ENCODE measurements around the gene AMIGO3. TPM values are rescaled to one million over a fixed set of nuclear protein-coding genes. Genes with fewer than 3 reads are reported as not detected.

Gene AMIGO3
- total and polyA plus RNA-seq, 2 donors from 2014 or later = 0.73 TPM; not detected in 1

DNA sequence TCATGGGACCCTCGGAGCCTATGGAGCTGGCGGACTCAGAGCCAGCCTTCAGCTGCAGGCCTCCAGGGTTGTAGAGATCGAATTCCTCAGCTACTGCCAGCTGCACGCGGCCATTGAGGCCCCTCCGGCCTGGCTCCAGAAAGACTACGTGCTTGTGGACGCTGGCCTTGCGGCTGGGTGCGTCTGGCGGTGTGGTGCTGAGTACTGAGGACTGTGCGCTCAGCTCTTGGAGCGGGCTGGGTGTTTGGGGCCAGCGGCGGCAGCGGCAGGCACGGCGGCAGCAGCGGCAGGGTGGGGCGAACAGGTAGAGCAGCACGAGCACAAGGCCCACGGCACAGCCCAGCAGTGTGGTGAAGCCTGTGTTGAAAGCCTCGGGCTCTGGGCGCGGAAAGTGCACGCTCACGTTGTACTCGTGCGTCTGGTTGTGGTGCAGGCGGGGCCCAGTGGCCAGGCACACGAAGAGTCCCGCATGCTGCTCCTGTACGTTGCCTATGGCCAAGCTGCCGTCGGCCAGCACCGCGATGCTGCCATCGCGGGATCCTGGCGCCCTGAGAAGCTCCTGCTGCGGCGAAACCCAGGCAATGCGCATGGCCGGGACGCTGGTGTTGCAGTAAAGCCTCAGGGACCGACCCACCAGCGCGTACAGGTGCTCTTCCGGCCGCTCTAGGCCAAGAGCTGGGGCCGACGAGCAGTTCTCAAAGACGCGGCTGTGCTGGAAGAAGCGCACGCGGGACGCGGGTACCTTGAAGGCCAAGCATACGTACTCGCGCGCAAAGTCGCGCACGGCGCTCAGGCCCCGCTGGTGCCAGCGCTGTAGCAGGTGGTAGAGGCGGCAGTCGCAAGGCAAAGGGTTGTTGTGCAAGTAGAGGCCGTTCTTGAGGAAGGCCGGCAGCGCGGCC, 1.3 kb downstream of the AMIGO3 start:
- FAIRE-seq = no peak
- Histone ChIP-seq H3K9me3 (ENCODE audit: control insufficient read depth in 2 of 3, insufficient read depth in 1 of 3, low read length in 3 of 3) (no peaks in the 10 kb centered on the region), H3K4me1 (ENCODE audit: control insufficient read depth in 2 of 3, insufficient read depth in 2 of 3, low read depth in 1 of 3, low read length in 3 of 3) (peaks cover 0 to 21% (median 6%) of the 10 kb centered on the region in 3 donors), H3K4me3 (ENCODE audit: low read length in 3 of 3) (no peak overlapping the region), H3K36me3 (ENCODE audit: control insufficient read depth in 2 of 3, insufficient read depth in 3 of 3, low read length in 3 of 3) (peaks cover 0 to 19% (median 4%) of the 10 kb centered on the region in 3 donors), H3K9ac (ENCODE audit: low read length in 3 of 3) (no peak overlapping the region), H3K27ac (ENCODE audit: low read depth in 2 of 2, low read length in 2 of 2) (no peak overlapping the region), H3K27me3 (ENCODE audit: control insufficient read depth, insufficient read depth, low read length) (no peaks in the 10 kb centered on the region)
- peak; percentile 26 to 80 (median 41) for DNase-seq
- intact Hi-C loops (cut with DNase I) = no loop called here
- TF ChIP-seq, protein P1, sequence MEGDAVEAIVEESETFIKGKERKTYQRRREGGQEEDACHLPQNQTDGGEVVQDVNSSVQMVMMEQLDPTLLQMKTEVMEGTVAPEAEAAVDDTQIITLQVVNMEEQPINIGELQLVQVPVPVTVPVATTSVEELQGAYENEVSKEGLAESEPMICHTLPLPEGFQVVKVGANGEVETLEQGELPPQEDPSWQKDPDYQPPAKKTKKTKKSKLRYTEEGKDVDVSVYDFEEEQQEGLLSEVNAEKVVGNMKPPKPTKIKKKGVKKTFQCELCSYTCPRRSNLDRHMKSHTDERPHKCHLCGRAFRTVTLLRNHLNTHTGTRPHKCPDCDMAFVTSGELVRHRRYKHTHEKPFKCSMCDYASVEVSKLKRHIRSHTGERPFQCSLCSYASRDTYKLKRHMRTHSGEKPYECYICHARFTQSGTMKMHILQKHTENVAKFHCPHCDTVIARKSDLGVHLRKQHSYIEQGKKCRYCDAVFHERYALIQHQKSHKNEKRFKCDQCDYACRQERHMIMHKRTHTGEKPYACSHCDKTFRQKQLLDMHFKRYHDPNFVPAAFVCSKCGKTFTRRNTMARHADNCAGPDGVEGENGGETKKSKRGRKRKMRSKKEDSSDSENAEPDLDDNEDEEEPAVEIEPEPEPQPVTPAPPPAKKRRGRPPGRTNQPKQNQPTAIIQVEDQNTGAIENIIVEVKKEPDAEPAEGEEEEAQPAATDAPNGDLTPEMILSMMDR (IDR thresholded peaks at IDR 0.05; ENCODE audit: borderline replicate concordance, extremely low read depth, insufficient read depth) = no peak

DNA sequence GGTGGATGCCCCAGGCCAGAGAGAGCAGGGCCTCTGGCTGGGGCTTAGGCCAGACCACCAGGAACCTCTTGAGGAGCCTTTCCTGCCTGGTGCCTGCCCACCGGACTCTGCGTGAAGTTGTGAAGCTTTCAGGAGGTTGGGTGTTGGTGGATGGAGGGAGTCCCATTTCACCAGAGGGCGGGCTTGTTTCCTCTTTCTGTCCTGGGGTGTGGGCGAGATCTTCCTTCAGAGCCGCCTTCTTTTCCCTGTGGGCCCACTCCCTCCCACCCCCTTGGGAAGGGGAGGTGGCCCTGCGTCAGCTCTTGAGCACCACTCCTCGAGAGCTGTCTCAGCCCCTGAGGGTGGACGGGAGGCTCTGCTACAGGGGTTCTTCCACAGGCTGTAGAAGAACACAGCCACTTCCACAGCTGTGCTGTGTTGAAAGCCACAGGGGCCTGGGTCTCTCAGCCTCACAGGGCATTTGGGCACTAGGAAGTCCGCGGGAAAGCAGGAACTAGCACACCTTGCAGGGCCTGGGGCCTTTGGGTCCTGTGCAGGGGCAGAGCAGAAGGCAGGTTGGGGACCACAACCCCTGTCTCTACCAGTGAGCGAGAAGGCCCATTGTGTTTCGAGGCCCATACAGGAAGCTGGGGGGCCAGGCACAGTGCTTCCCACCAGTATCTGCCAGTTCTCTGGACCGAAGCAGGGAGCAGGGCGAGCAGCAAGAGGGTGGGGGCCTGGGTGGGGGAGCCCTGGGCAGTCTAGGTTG, 2.1 kb downstream of the AMIGO3 start:
- DNase-seq = peak in 2 of 5 donors; percentile 56 to 58
- Histone ChIP-seq H3K36me3 (ENCODE audit: control insufficient read depth in 2 of 3, insufficient read depth in 3 of 3, low read length in 3 of 3) (peaks cover 0 to 20% (median 4%) of the 10 kb centered on the region in 3 donors), H3K4me3 (ENCODE audit: low read length in 3 of 3) (no peak overlapping the region), H3K27me3 (ENCODE audit: control insufficient read depth, insufficient read depth, low read length) (no peaks in the 10 kb centered on the region), H3K27ac (ENCODE audit: low read depth in 2 of 2, low read length in 2 of 2) (no peak overlapping the region), H3K9ac (ENCODE audit: low read length in 3 of 3) (no peak overlapping the region), H3K4me1 (ENCODE audit: control insufficient read depth in 2 of 3, insufficient read depth in 2 of 3, low read depth in 1 of 3, low read length in 3 of 3) (peaks cover 0 to 12% (median under 1%) of the 10 kb centered on the region in 3 donors), H3K9me3 (ENCODE audit: control insufficient read depth in 2 of 3, insufficient read depth in 1 of 3, low read length in 3 of 3) (no peaks in the 10 kb centered on the region)
- intact Hi-C loops (cut with DNase I) = no loop called here
- TF ChIP-seq, protein P1 (IDR thresholded peaks at IDR 0.05; ENCODE audit: borderline replicate concordance, extremely low read depth, insufficient read depth) = no peak
- no peak for FAIRE-seq

DNA sequence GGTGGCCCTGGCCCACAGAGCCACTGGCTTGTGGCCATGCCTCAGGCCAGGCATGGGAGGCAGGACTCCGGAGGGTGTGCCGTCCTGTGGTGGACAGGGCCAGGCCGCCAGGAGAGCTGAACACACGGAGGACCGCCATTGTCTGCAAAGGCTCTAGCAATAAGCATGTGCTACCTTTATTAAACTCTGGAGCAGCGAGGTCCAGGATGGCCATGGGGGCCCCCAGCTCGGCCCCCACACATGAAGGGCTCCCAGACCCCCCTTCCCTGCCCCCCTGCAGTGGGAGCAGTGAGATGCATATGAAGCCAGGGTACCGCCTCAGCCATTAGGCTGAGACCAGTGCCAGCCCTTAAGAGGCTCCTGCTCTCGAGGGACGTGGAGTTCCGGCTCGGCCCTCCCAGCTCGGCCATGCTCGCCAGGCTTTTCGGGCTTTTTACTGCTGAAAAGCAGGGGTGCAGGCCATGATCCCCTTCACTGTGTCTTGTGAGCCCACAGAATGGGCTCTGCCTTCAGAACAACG, 2.7 kb downstream of the AMIGO3 start:
- peaks cover 0 to 23% (median 4%) of the 10 kb centered on the region in 3 donors for H3K36me3 ChIP-seq (ENCODE audit: control insufficient read depth in 2 of 3, insufficient read depth in 3 of 3, low read length in 3 of 3)
- no peak overlapping the region for H3K9ac ChIP-seq (ENCODE audit: low read length in 3 of 3)
- intact Hi-C loops (cut with DNase I) = no loop called here
- TF ChIP-seq, protein P1 (IDR thresholded peaks at IDR 0.05; ENCODE audit: borderline replicate concordance, extremely low read depth, insufficient read depth) = no peak
- no peaks in the 10 kb centered on the region for H3K9me3 ChIP-seq (ENCODE audit: control insufficient read depth in 2 of 3, insufficient read depth in 1 of 3, low read length in 3 of 3)
- peaks cover 0 to 9% (median 0%) of the 10 kb centered on the region in 3 donors for H3K4me1 ChIP-seq (ENCODE audit: control insufficient read depth in 2 of 3, insufficient read depth in 2 of 3, low read depth in 1 of 3, low read length in 3 of 3)
- no peak overlapping the region for H3K4me3 ChIP-seq (ENCODE audit: low read length in 3 of 3)
- H3K27ac ChIP-seq (ENCODE audit: low read depth in 2 of 2, low read length in 2 of 2) = no peak overlapping the region
- FAIRE-seq (no peak), DNase-seq (peak in 2 of 5 donors; percentile 36 to 66)
- H3K27me3 ChIP-seq (ENCODE audit: control insufficient read depth, insufficient read depth, low read length) = no peaks in the 10 kb centered on the region

Measured in kidney (tissue), 14 donors.